ENCODE data around the gene SPI1. TPM values are rescaled to one million over a fixed set of nuclear protein-coding genes. Genes with fewer than 3 reads are reported as not detected.

SPI1 gene
- total RNA-seq, 3 donors from 2014 or later = 4.9 to 21.0 (median 20.6) TPM

DNA sequence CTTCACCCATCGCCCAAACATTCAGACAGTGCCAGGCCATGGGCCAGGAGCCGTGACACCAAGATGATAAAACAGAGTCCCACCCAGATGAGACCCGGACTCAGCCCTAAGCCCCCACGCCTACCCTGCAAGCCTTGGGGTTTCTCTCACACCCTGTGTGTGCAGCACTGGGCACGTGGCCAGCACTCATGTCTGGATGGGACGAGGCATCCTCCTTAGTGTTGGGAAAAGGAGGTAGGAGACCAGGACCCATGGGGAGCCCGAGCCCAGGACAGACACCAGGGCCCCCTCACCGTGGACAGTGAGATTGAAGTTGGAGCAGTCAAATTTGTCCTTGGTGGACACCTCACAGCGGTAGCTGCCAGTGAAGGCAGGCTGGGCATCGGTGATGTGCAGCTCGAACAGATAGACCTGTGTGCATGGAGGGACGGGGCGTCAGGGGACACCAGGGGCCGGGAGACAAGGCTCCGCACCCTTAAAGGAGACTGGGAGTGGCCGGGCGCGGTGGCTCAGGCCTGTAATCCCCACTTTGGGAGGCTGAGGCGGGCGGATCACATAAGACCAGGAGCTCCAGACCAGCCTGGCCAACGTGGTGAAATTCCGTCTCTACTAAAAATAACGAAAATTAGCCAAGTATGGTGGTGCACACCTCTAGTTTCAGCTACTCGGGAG is 30.1 kb downstream of the SPI1 start:
- TF ChIP-seq, protein P1, sequence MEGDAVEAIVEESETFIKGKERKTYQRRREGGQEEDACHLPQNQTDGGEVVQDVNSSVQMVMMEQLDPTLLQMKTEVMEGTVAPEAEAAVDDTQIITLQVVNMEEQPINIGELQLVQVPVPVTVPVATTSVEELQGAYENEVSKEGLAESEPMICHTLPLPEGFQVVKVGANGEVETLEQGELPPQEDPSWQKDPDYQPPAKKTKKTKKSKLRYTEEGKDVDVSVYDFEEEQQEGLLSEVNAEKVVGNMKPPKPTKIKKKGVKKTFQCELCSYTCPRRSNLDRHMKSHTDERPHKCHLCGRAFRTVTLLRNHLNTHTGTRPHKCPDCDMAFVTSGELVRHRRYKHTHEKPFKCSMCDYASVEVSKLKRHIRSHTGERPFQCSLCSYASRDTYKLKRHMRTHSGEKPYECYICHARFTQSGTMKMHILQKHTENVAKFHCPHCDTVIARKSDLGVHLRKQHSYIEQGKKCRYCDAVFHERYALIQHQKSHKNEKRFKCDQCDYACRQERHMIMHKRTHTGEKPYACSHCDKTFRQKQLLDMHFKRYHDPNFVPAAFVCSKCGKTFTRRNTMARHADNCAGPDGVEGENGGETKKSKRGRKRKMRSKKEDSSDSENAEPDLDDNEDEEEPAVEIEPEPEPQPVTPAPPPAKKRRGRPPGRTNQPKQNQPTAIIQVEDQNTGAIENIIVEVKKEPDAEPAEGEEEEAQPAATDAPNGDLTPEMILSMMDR (IDR thresholded peaks at IDR 0.05) = no peak
- intact Hi-C loops (cut with DNase I, micrococcal nuclease) = no loop called here

DNA sequence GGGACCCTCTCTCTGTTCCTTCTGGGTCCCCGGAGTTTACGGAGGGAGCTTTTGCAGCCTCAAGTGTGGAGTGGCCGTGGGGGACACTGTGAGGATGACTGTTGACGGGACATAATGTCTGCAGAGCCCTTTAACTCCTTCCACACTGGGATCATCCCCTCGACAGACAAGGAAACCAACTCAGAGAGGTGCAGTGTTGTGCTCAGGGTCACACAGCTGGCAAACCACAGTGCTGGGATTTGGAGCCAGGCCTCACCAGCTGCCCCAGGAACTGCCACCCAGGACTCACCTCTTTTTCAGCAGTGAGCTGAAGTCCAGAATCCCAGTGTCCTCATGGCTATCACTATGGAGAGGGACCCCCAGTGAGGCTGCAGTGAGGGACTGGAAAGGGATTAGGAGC is 31.2 kb downstream of the SPI1 start:
- no peaks in the 10 kb centered on the region for H3K9me3 ChIP-seq
- DNase-seq (no peak), ATAC-seq (no peak)
- TF ChIP-seq, protein P1 (IDR thresholded peaks at IDR 0.05) = no peak
- H3K36me3 ChIP-seq (ENCODE audit: low read depth) = no peaks in the 10 kb centered on the region
- H3K4me1 ChIP-seq (ENCODE audit: low read depth) = no peaks in the 10 kb centered on the region
- H3K4me3 ChIP-seq = no peak overlapping the region
- intact Hi-C loops (cut with DNase I, micrococcal nuclease) = no loop called here

More for the DNA sequence above, 30.1 kb downstream of the SPI1 start:
- ATAC-seq = no peak
- no peak overlapping the region for H3K4me3 ChIP-seq
- no peak for DNase-seq
- H3K36me3 ChIP-seq (ENCODE audit: low read depth) = no peaks in the 10 kb centered on the region
- H3K4me1 ChIP-seq (ENCODE audit: low read depth) = no peaks in the 10 kb centered on the region
- H3K9me3 ChIP-seq = no peaks in the 10 kb centered on the region

DNA sequence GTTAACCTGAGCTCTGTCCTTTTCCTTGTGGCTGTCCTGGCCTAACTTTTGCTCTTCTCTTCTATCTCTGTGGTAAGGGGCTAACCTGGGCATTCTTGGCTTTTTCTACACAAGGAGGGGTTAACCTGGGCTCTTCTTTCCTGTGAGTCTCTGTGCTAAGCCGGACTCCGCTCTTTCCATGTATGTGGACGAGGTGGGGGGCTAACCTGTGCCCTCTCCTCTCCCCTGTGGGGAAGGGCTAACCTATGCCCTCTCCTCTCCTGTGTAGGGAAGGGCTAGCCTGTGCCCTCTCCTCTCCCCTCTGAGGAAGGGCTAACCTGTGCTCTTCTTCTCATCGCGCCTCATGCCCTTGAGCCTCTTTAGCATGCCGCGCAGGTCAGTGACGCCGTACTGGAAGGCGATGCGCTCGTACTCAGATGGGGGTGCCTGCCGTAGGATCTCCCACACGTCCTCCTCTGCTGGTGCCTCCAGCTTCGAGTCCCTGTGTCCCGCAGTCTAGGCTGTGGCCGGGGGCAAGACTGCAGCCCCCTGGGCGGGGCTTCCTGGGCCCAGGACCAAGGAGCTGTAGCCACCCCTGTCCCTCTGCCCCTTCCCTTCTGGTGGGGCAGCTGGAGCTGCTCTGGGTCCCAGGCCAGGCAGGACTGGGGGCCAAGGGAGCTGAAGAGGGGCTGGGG is 32.3 kb downstream of the SPI1 start:
- intact Hi-C loops (cut with DNase I, micrococcal nuclease) = no loop called here
- DNase-seq (no peak), ATAC-seq (no peak)
- TF ChIP-seq, protein P1 (IDR thresholded peaks at IDR 0.05) = no peak
- no peaks in the 10 kb centered on the region for H3K4me1 ChIP-seq (ENCODE audit: low read depth)
- no peaks in the 10 kb centered on the region for H3K36me3 ChIP-seq (ENCODE audit: low read depth)
- H3K9me3 ChIP-seq = no peaks in the 10 kb centered on the region
- no peak overlapping the region for H3K4me3 ChIP-seq

DNA sequence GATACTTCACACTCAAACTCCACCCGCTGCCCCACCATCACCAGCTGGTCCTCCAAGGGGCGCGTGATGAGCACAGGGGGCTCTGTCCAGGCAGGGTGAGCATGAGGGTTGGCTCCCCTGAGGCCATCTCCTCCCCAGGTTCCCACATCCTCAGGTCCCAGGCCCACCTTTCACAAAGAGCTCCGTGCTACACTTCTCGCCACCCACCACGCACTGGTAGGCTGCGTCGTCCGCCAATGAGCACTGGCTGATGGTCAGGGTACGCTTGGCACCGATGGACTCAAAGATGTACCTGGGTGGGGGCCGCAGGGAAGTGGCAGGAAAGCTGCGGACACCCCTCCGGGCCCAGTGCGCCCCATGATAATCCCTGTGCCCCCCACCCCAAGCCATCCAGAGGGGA is 35.5 kb downstream of the SPI1 start:
- no peak overlapping the region for H3K4me3 ChIP-seq
- intact Hi-C loops (cut with DNase I, micrococcal nuclease) = no loop called here
- TF ChIP-seq, protein P1 (IDR thresholded peaks at IDR 0.05) = no peak
- no peaks in the 10 kb centered on the region for H3K36me3 ChIP-seq (ENCODE audit: low read depth)
- DNase-seq = no peak
- H3K9me3 ChIP-seq = no peaks in the 10 kb centered on the region
- no peaks in the 10 kb centered on the region for H3K4me1 ChIP-seq (ENCODE audit: low read depth)
- ATAC-seq = no peak

DNA sequence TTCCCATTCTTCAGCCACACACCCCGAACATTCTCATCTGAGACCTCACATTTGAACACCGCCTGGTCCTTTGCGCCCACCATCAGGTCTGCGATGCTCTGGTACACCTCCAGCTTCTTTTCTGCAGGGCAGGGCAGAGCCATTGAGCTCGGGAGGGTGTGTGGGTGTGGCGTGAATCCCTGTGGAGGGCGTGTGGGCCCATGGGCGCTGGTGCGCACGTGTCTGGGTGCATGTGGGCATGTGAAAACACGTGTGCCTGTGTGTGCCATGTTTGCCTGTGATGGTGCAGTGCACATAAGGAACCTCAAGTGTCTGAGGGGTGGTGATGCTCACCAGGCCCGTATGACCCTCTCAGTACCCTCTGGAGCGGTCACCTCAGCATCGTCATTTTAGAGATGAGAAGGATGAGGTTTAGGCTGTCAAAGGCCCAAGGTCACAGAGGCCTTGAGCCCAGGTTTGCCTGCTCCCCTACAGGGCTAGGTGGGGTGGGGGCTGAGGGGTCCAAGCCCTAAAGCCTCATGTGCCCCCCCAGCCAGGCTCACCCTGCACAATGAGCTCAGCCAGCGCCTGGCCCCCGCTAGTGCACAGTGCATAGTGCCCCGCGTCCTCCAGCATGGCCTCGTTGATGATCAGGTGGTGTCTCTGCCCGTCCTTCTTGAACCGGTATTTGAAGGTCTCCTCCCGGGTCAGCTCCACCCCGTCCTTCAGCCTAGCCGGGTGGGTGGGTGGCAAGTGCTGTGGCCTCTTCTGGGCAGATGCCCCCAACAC is 36.1 kb downstream of the SPI1 start:
- Histone ChIP-seq H3K4me3 (no peak overlapping the region), H3K4me1 (ENCODE audit: low read depth) (no peaks in the 10 kb centered on the region), H3K9me3 (no peaks in the 10 kb centered on the region), H3K36me3 (ENCODE audit: low read depth) (no peaks in the 10 kb centered on the region)
- intact Hi-C loops (cut with DNase I, micrococcal nuclease) = no loop called here
- ATAC-seq (no peak), DNase-seq (peak in 1 of 3 donors; percentile 27)
- TF ChIP-seq, protein P1 (IDR thresholded peaks at IDR 0.05) = no peak
